H1 (cell line): ENCODE data around the gene CCL22. TPM values are rescaled to one million over a fixed set of nuclear protein-coding genes. Genes with fewer than 3 reads are reported as not detected.

Experiments
- CTCF ChIA-PET: fragments of 300-600 bp; sonication (Branson Sonifier 250); formaldehyde crosslinking; loops from one replicate; lab custom pipeline; 2021; ENCODE audit not compliant: partially characterized antibody; lab: Charles Lee
- POLR2A ChIA-PET: fragments of 300-600 bp; sonication (Branson Sonifier 250); formaldehyde crosslinking; loops from one replicate; lab custom pipeline; 2021; ENCODE audit warnings: inconsistent platforms; ENCODE audit not compliant: partially characterized antibody; lab: Charles Lee
- DNase-seq, 2 experiments: peaks; one replicate each; pipeline versions ENCODE4 v3.0.0 to v3.0.0-alpha.2; 2010 to 2022; ENCODE audit warnings: low spot score in 2 of 2, low read depth in 1 of 2, mixed read lengths in 1 of 2
- FAIRE-seq: peaks from 2 replicates; lab custom pipeline; 2011; peaks lifted over from hg19 to GRCh38; lab: Jason Lieb, UNC
- H2AFZ ChIP-seq: 2 replicates; pipeline ENCODE4 v1.8.1; 2012; ENCODE audit warnings: low read length, inconsistent platforms
- H2AK5ac ChIP-seq: 2 replicates; pipeline ENCODE4 v1.6.1; 2013; ENCODE audit warnings: low read depth, low read length
- H2BK120ac ChIP-seq: replicated peaks from 2 replicates; pipeline ENCODE3; 2013; ENCODE audit warnings: low read depth, low read length, inconsistent platforms
- H2BK12ac ChIP-seq: 2 replicates; pipeline ENCODE4 v1.6.1; 2013; ENCODE audit warnings: low read depth, low read length
- H2BK15ac ChIP-seq: 2 replicates; pipeline ENCODE4 v1.6.1; 2013; ENCODE audit warnings: low read length
- H2BK20ac ChIP-seq: 2 replicates; pipeline ENCODE4 v1.6.1; 2013; ENCODE audit warnings: low read length
- H2BK5ac ChIP-seq: 2 replicates; pipeline ENCODE4 v1.6.1; 2013; ENCODE audit warnings: low read depth, low read length
- H3K14ac ChIP-seq: 2 replicates; pipeline ENCODE4 v1.6.1; 2013; ENCODE audit warnings: inconsistent platforms; ENCODE audit not compliant: insufficient read length
- H3K18ac ChIP-seq: 2 replicates; pipeline ENCODE4 v1.6.1; 2013; ENCODE audit warnings: low read length; ENCODE audit errors: extremely low read depth
- H3K23ac ChIP-seq: 2 replicates; pipeline ENCODE4 v1.6.1; 2013; ENCODE audit warnings: inconsistent platforms; ENCODE audit not compliant: insufficient read length
- H3K23me2 ChIP-seq: 2 replicates; pipeline ENCODE4 v1.6.1; 2013; ENCODE audit warnings: low read depth, low read length
- H3K27ac ChIP-seq: 2 replicates; pipeline ENCODE4 v1.6.1; 2011; ENCODE audit warnings: low read depth, low read length, inconsistent platforms
- H3K27me3 ChIP-seq, 4 experiments: replicated peaks in 1 of 4; 1 replicate in 1 of 4; 2 replicates in 3 of 4; pipeline versions ENCODE4 v1.6.1 to v1.8.1; 2011 to 2013; ENCODE audit warnings: low read length in 3 of 4, mild to moderate bottlenecking in 3 of 4, inconsistent platforms in 2 of 4, mixed read lengths in 2 of 4, moderate library complexity in 1 of 4; ENCODE audit not compliant: control insufficient read depth in 3 of 4, insufficient read depth in 3 of 4; ENCODE audit errors: extremely low read depth in 1 of 4
- H3K36me3 ChIP-seq, 4 experiments: 2 replicates each; pipeline versions ENCODE4 v1.6.1 to v1.8.1; 2011 to 2013; ENCODE audit warnings: mild to moderate bottlenecking in 4 of 4, low read length in 3 of 4, moderate library complexity in 2 of 4, control low read depth in 1 of 4, inconsistent platforms in 1 of 4; ENCODE audit not compliant: insufficient read depth in 4 of 4, control insufficient read depth in 2 of 4
- H3K4ac ChIP-seq: replicated peaks from 2 replicates; pipeline ENCODE3; 2013; ENCODE audit warnings: low read length, low read depth, mixed read lengths, inconsistent platforms; ENCODE audit not compliant: insufficient read length
- H3K4me1 ChIP-seq, 4 experiments: replicated peaks in 1 of 4; 1 replicate in 1 of 4; 2 replicates in 3 of 4; pipeline versions ENCODE4 v1.6.1 to v1.8.1; 2011 to 2013; ENCODE audit warnings: low read length in 3 of 4, inconsistent platforms in 2 of 4, mixed read lengths in 1 of 4; ENCODE audit not compliant: insufficient read depth in 4 of 4, control insufficient read depth in 3 of 4
- H3K4me2 ChIP-seq, 2 experiments: 2 replicates each; pipeline versions ENCODE4 v1.6.1 to v1.8.1; 2011 to 2013; ENCODE audit warnings: low read depth in 2 of 2, low read length in 2 of 2, control low read depth in 1 of 2, inconsistent platforms in 1 of 2, mild to moderate bottlenecking in 1 of 2; ENCODE audit not compliant: insufficient read depth in 1 of 2
- H3K4me3 ChIP-seq, 4 experiments: fragments of 200-600, 300-600 bp in 1 of 4; sonication (generic), shearing (Covaris generic), sonication (Bioruptor Twin) in 1 of 4; 2 replicates each; pipeline versions ENCODE4 v1.5.1 to v1.8.1; 2011 to 2016; ENCODE audit warnings: low read length in 4 of 4, low read depth in 3 of 4, control low read depth in 2 of 4, inconsistent platforms in 2 of 4, mild to moderate bottlenecking in 2 of 4, mixed read lengths in 1 of 4, moderate library complexity in 1 of 4; ENCODE audit not compliant: insufficient read depth in 2 of 4; ENCODE audit errors: extremely low read depth in 1 of 4
- H3K56ac ChIP-seq: replicated peaks from 2 replicates; pipeline ENCODE3; 2013; ENCODE audit warnings: low read depth, mild to moderate bottlenecking, mixed read lengths, low read length, inconsistent platforms; ENCODE audit not compliant: insufficient read length
- H3K79me1 ChIP-seq: 2 replicates; pipeline ENCODE4 v1.6.1; 2013; ENCODE audit warnings: low read depth, low read length, control low read depth
- H3K79me2 ChIP-seq, 2 experiments: 2 replicates each; pipeline versions ENCODE4 v1.6.1 to v1.8.1; 2012 to 2013; ENCODE audit warnings: low read length in 2 of 2, mild to moderate bottlenecking in 2 of 2, inconsistent platforms in 1 of 2; ENCODE audit not compliant: insufficient read depth in 2 of 2, control insufficient read depth in 1 of 2
- H3K9ac ChIP-seq, 4 experiments: replicated peaks in 1 of 4; 1 replicate in 1 of 4; 2 replicates in 3 of 4; pipeline versions ENCODE4 v1.6.1 to v1.8.1; 2011 to 2013; ENCODE audit warnings: low read depth in 3 of 4, low read length in 3 of 4, control low read depth in 2 of 4, mild to moderate bottlenecking in 2 of 4, moderate library complexity in 2 of 4, inconsistent platforms in 1 of 4; ENCODE audit errors: extremely low read depth in 1 of 4
- H3K9me3 ChIP-seq, 2 experiments: 2 replicates each; pipeline versions ENCODE4 v1.6.1 to v1.8.1; 2012 to 2013; ENCODE audit warnings: mild to moderate bottlenecking in 2 of 2, moderate library complexity in 2 of 2, control low read depth in 1 of 2, inconsistent platforms in 1 of 2, low read depth in 1 of 2, low read length in 1 of 2, mixed read lengths in 1 of 2; ENCODE audit not compliant: insufficient read depth in 2 of 2
- H4K20me1 ChIP-seq, 2 experiments: replicated peaks in 1 of 2; 2 replicates each; pipeline versions ENCODE3 to v1.8.1; 2011 to 2013; ENCODE audit warnings: inconsistent platforms in 2 of 2, low read length in 2 of 2, mild to moderate bottlenecking in 1 of 2; ENCODE audit not compliant: insufficient read depth in 2 of 2, control insufficient read depth in 1 of 2
- H4K5ac ChIP-seq: 2 replicates; pipeline ENCODE4 v1.6.1; 2013; ENCODE audit warnings: low read length, low read depth, mixed read lengths, inconsistent platforms; ENCODE audit not compliant: insufficient read length
- H4K8ac ChIP-seq: 2 replicates; pipeline ENCODE4 v1.8.0; 2013; ENCODE audit warnings: mild to moderate bottlenecking, moderate library complexity, low read length, inconsistent platforms; ENCODE audit not compliant: insufficient read depth; ENCODE audit errors: extremely low read depth
- H4K91ac ChIP-seq: replicated peaks from 2 replicates; pipeline ENCODE3; 2013; ENCODE audit warnings: low read length, mixed read lengths, inconsistent platforms; ENCODE audit not compliant: insufficient read length
- JUN ChIP-seq: IDR thresholded peaks from 2 replicates; pipeline ENCODE4 v1.6.1; 2011; ENCODE audit warnings: low read depth, mild to moderate bottlenecking, improper control_type of control experiment, low read length
- JUND ChIP-seq: IDR thresholded peaks from 2 replicates; pipeline ENCODE4 v1.6.1; 2011; ENCODE audit warnings: mild to moderate bottlenecking, improper control_type of control experiment, low read length
- WGBS, 2 experiments: shearing (Covaris generic) in 1 of 2; methylation state at CpG; one replicate each; pipeline versions ENCODE4 v1.1.6 to v1.1.7; 2013 to 2015; ENCODE audit warnings: low lambda C conversion rate in 2 of 2, mixed read lengths in 2 of 2, inconsistent platforms in 1 of 2, low coverage in 1 of 2, missing lambda C conversion rate in 1 of 2; ENCODE audit not compliant: insufficient replicate concordance in 2 of 2, insufficient coverage in 1 of 2, insufficient read length in 1 of 2; ENCODE audit errors: extremely low coverage in 1 of 2, missing lambda C conversion rate in 1 of 2; 5-methylcytosine and 5-hydroxymethylcytosine counted together
- polyA plus RNA-seq, 7 experiments: library from polyadenylated mRNA; depleted of rRNA in 3 of 7; stranded (reverse) in 5 of 7; unstranded in 2 of 7; fragments of >200 nt in 5 of 7; fragments of 200-250 nt in 2 of 7; gene quantifications; 1 replicate in 5 of 7; 2 replicates in 1 of 7; 4 replicates in 1 of 7; pipeline versions ENCODE4 v1.2.1 to v1.2.3, GENCODE V29; 2011 to 2013; ENCODE audit warnings: missing spikeins in 2 of 7, mixed read lengths in 2 of 7
- total RNA-seq: library from RNA; stranded (reverse); fragmentation: NEBNext Ultra II Directional; extraction: Animal tissue kit (Norgen Biotek cat#: 25700); gene quantifications from 2 replicates; pipeline ENCODE4 v1.2.1, GENCODE V29; 2021

Gene CCL22
- total and polyA plus RNA-seq, 2 of the 8 experiments (the other 6 are each of a cell fraction or from before 2014, with no cell fraction given), result not detected

DNA sequence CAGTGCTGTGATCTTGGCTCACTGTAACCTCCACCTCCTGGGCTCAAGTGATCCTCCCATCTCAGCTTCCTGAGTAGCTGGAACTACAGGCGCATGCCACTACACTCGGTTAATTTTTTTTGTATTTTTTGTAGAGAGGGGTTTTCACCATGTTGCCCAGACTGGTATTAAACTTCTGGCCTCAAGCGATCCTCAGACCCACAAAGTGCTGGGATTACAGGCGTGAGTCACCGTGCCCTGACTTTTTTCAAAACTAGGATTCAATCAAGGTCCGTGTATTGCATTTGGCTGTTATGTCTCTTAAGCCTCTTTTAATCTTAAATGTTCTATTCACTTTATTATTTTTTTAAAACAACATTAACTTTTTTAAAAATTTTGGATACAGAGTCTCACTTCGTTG is 4.3 kb upstream of the CCL22 start:
- H2BK20ac ChIP-seq, result no peak overlapping the region
- no peaks in the 10 kb centered on the region for H3K79me1 ChIP-seq
- no peak overlapping the region for H2AFZ ChIP-seq
- H3K4me3 ChIP-seq, result no peak overlapping the region
- H4K5ac ChIP-seq, result no peak overlapping the region
- no peaks in the 10 kb centered on the region for H3K27me3 ChIP-seq
- H3K18ac ChIP-seq, result no peak overlapping the region
- no peak overlapping the region for H2BK12ac ChIP-seq
- CTCF ChIA-PET, result no interaction called here
- H2BK15ac ChIP-seq, result no peak overlapping the region
- no peak overlapping the region for H3K4ac ChIP-seq
- no peak overlapping the region for H4K91ac ChIP-seq
- H3K27ac ChIP-seq, result no peak overlapping the region
- H2AK5ac ChIP-seq, result no peak overlapping the region
- H3K9me3 ChIP-seq, result no peaks in the 10 kb centered on the region
- H3K36me3 ChIP-seq, result no peaks in the 10 kb centered on the region
- peaks cover 0 to 2% (median 0%) of the 10 kb centered on the region in 4 experiments; a peak in 2 of 7 replicates for H3K4me1 ChIP-seq
- no peak overlapping the region for H3K56ac ChIP-seq
- WGBS, 2 experiments, result 87% methylated on average over 7 of the region's 7 CpGs; no CpG with 5 or more reads in 1 of the 2 experiments
- no peak for DNase-seq
- no peak overlapping the region for H3K4me2 ChIP-seq
- H4K8ac ChIP-seq, result no peak overlapping the region; the same call in 1 of the 2 replicates
- TF ChIP-seq JUND (no peak), JUN (no peak)
- TF ChIP-seq, all 59 proteins: peak for 0
- Histone ChIP-seq H3K14ac (no peak overlapping the region), H2BK5ac (no peak overlapping the region), H4K20me1 (no peaks in the 10 kb centered on the region), H3K79me2 (no peaks in the 10 kb centered on the region), H3K23ac (no peak overlapping the region), H3K23me2 (no peaks in the 10 kb centered on the region; the same call in 1 of the 2 replicates), H2BK120ac (no peak overlapping the region), H3K9ac (no peak overlapping the region)
- no peak for FAIRE-seq
- POLR2A ChIA-PET, result no interaction called here
